GM21737 (cell line): ENCODE measurements around the gene IMPDH1.

Experiments
- ATAC-seq: cut with Tn5 transposase; IDR thresholded peaks from one replicate; pipeline ENCODE4 v1.9.1; 2021; ENCODE audit warnings: mild to moderate bottlenecking, moderate library complexity; ENCODE audit not compliant: unreplicated experiment

IMPDH1 gene

GRCh38 chr7:128406314-128407232 lies 3.2 kb downstream of the IMPDH1 start:
- ATAC-seq = no peak

GRCh38 chr7:128405471-128406313 lies 4.1 kb downstream of the IMPDH1 start:
- ATAC-seq = no peak

- ATAC-seq = no peak
Measured at GRCh38 chr7:128404886-128405470, 4.8 kb downstream of the IMPDH1 start.

GRCh38 chr7:128404143-128404681 lies 5.6 kb downstream of the IMPDH1 start:
- no peak for ATAC-seq

- ATAC-seq = no peak
Measured at GRCh38 chr7:128403676-128404075, 6.1 kb downstream of the IMPDH1 start.

- ATAC-seq = no peak
Measured at GRCh38 chr7:128402356-128402755, 7.4 kb downstream of the IMPDH1 start.

- no peak for ATAC-seq
Measured at GRCh38 chr7:128400566-128400965, 9.2 kb downstream of the IMPDH1 start.

- ATAC-seq = no peak
Measured at GRCh38 chr7:128399991-128400390, 9.8 kb downstream of the IMPDH1 start.

GRCh38 chr7:128398841-128399135 lies 11.0 kb downstream of the IMPDH1 start:
- no peak for ATAC-seq

GRCh38 chr7:128398016-128398840 lies 11.6 kb downstream of the IMPDH1 start:
- no peak for ATAC-seq

GRCh38 chr7:128396357-128396756 lies 13.4 kb downstream of the IMPDH1 start:
- no peak for ATAC-seq

- no peak for ATAC-seq
Measured at GRCh38 chr7:128395748-128396147, 14.0 kb downstream of the IMPDH1 start.

- ATAC-seq = no peak
Measured at GRCh38 chr7:128394904-128395496, 14.8 kb downstream of the IMPDH1 start.

- no peak for ATAC-seq
Measured at GRCh38 chr7:128393526-128394330, 16.1 kb downstream of the IMPDH1 start.

GRCh38 chr7:128392446-128393327 lies 17.1 kb downstream of the IMPDH1 start:
- ATAC-seq = no peak

GRCh38 chr7:128391805-128392204 lies 18.0 kb downstream of the IMPDH1 start:
- ATAC-seq = no peak

- ATAC-seq = no peak
Measured at GRCh38 chr7:128390871-128391565, 18.8 kb downstream of the IMPDH1 start.
